Sciatic nerve (tissue), 2 donors: Measurements from ENCODE around the gene PLAAT4. TPM values are rescaled to one million over a fixed set of nuclear protein-coding genes. Genes with fewer than 3 reads are reported as not detected.
A peak's percentile ranks its signal among the peaks of the same experiment; 100 is the strongest.

Experiments used
- ATAC-seq: fragments of 200-7000 bp; cut with Tn5 transposase; one replicate; pipeline ENCODE4 v1.9.1; 2020; ENCODE audit warnings: mild to moderate bottlenecking, moderate library complexity
- DNase-seq: peaks from one replicate; pipeline ENCODE4 v3.0.0-alpha.2; 2020; ENCODE audit warnings: low spot score
- intact Hi-C: fragments of 100-400 bp; cut with DNase I; formaldehyde crosslinking; loops from one replicate; pipeline ENCODE4 v1.14.2; 2022
- total RNA-seq: library from RNA; stranded (reverse); fragmentation: NEBNext Ultra II Directional; extraction: Animal tissue kit (Norgen Biotek cat#: 25700); gene quantifications from one replicate; pipeline ENCODE4 v1.2.1, GENCODE V29; 2021
- donor health status: DM: no; HTN: no; CAD: no.
- donor health status: DM: no; HTN: no; CAD: no.

PLAAT4 gene, protein sequence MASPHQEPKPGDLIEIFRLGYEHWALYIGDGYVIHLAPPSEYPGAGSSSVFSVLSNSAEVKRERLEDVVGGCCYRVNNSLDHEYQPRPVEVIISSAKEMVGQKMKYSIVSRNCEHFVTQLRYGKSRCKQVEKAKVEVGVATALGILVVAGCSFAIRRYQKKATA
- 36.7 TPM for total RNA-seq

DNA sequence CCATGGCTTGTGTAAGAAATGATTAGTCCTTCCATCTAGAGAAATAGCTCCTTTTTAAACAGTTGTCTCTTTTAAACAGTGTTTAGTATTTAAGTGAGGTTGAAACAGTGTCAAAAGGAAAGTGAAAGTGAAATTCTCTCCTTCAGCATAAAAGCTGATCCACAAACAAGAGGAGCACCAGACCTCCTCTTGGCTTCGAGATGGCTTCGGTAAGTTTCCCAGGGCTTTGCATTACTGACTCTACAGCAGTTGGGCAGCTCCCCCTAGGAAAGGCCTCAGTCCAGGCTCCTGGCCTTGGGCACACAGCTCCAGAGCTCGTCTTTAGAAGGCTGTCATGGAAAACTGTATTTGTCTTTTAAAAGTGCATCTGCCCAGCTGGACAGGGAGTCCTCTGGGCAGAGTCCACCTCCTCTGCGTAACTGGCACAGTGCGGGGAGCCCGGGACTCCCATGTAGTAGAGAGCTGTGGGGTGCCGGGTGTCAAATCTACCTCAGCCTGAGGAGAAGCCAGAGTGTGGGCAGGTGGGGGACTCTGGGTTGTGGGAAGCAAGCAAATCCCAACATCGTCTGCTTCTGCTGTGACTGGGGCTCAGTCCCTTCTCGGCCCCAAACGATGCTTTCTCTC lies at the start of gene PLAAT4:
PLAAT4 (plus strand) TSS at position 140 of the 624 bp plus-strand sequence; CDS start at position 201, 61 bp downstream.
- no peak for DNase-seq
- peak; percentile 80 for ATAC-seq
- intact Hi-C loops, result no loop called here

DNA sequence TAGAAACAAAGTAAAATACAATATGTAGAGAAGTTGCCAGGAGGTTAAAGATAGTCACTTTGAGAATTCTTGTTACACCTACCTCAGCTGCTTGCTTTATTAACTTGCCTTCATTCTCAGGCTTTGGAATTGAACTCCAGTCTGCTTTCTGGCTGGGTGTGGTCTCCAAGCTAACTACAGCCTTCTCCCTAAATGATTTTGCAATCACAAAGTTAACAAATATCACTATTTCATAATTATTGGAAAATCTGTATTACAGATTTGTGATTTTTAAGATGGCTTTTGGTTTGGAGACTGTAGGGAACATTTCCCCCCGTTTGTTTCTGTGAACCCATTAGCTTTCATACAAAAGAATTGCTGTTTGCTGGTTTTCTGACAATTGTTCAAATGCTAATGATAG lies 47.8 kb upstream of the PLAAT4 start:
- peak; percentile 24 for ATAC-seq
- DNase-seq, result no peak
- intact Hi-C loops, result no loop called here

DNA sequence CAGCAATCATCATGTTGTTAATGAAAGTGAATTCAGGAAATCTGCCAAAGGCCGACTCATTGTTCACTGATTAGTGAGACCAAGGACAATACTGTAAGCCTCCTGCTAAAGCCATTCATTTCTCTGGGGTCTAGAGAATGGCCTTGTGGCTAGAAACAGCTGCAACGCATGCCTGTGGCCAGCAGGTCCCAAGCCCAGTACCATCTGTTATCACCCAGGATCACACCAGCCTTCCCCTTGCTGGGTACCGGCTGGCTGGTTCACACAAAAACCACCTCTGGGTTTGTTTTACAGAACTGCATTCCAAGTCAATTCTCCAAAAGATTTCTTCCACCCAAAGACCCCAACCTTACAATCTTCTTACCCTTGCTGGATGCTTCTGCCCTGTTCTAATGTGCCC lies 46.7 kb upstream of the PLAAT4 start:
- intact Hi-C loops, result no loop called here

DNA sequence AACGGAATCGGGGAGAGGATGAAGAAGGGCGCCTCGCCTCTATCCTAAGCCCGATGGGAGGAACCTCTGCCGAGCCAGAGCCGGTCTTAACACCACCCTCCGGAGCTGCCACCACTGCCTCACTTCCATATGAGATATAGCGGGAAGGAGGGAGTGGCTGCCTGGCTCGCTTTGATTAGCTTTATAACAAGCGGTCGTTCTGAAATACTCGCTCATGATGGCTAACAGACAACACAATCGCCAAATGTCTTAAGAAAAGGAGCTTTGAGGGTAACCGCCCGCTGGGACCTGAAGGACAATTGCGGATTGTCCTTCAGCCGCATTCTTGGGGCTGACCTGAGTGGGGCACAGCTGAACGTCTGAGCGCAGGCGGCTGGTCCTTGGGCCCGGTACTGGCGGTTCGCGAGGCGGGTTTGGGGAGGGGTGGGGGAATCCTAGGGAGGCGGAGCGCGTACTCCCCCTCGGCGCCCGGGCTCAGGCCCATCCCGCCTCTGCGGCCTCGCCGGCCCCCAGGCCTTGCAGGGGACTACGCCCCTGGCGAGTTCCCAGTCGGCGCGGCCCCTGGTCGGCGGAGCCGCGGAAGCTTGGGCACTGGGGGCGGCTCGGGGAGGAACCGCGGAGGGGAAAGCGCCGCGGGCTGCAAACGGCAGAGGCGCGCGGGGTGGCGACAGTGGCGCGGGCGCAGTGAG lies 45.9 kb upstream of the PLAAT4 start, which contains the start of gene PLAAT5:
PLAAT5 (minus strand) TSS at position 617 of the 689 bp plus-strand sequence; CDS start at position 484, 133 bp downstream.
- ATAC-seq (peak; percentile 92), DNase-seq (peak; percentile 81)
- intact Hi-C loops, result no loop called here

More for the DNA sequence above, 46.7 kb upstream of the PLAAT4 start:
- DNase-seq (no peak), ATAC-seq (peak; percentile 57)

DNA sequence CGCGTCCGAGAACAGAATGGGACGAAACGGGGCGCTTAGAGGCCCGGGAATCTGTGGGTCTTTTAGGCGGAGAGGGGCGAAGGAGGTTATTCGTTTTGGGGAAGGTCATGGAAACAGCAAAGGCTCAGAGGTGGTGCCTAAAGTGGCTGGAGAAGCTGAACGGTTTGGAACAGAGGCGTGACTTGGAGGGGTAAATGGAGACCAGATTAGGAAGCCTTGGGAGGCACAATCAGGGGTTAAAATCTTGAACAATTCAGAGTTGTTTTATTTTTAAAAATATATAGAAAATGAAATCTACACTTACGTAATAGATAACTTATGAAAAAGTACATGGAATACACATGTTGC lies 45.4 kb upstream of the PLAAT4 start:
- intact Hi-C loops, result no loop called here
- DNase-seq, result no peak
- no peak for ATAC-seq

DNA sequence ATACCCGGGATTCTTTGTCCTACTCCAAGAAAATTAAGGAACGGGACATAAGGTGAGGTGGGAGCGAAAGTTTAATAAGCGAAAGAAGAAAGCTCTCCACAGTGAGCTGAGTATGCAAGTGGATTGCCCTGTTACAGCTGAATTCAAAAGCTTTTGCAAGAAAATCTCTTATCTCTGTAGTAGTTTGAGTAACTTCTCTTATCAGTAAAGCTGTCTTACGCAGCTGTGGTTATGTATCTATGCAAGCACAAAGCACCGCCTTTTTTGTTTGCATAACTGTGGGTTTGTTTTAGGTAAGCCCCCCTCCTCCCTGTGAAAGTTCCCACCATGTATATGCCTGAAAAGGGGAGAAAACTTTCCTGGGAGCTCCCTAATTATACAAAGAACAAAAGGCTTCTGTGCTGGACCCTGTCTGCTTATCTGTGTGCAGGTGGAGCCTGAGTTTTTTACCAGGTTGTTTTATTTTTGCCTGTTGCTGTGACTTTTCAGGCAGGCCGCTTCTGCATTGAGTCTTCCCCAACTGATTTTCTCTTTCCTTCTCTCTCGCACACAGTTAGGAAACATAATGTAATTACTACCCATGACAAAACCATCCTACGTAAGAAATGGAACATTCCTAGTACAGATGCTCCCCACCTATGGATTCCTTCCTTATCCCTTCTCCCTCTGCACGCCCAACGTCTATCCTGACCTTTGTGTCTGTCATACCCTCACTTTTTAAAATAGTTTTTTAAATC lies 44.8 kb upstream of the PLAAT4 start:
- intact Hi-C loops, result no loop called here
- DNase-seq (no peak), ATAC-seq (no peak)

DNA sequence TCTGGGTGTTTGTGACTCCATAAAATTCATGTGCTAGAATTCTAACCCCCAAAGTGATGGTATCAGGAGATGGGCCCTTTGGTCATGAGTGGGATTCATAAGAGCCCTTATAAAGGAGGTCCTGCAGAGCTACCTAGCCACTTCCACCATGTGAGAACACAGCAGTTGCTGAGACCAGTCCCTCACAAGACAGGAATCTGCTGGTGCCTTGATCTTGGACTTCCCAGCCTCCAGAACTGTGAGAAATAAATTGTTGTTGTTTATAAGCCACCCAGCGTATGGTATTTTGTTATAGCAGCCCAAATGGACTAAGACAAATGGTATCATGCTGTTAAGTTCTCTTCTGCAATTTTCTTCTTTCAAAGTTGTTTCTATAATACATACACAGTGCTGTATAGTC lies 44.2 kb upstream of the PLAAT4 start:
- no peak for ATAC-seq
- DNase-seq, result no peak
- intact Hi-C loops, result no loop called here

DNA sequence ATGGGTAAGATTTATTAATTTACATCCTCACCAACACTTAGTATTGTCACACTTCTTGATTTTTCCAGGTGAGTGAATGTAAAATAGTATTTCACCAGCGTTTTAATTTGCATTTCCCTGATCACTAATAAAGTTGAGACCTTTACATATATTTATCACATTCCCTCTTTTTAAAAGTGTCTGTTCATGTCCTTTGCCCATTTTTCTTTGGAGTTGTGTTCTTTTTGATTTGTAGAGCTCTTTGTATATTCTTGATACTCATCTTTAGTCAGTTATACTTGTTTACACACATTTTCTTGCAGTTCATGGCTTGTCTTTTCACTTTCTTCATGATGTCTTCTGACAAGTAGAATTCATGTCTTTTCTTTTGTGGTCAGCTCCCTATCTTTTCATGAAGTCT lies 43.5 kb upstream of the PLAAT4 start:
- DNase-seq (no peak), ATAC-seq (no peak)
- intact Hi-C loops, result no loop called here

DNA sequence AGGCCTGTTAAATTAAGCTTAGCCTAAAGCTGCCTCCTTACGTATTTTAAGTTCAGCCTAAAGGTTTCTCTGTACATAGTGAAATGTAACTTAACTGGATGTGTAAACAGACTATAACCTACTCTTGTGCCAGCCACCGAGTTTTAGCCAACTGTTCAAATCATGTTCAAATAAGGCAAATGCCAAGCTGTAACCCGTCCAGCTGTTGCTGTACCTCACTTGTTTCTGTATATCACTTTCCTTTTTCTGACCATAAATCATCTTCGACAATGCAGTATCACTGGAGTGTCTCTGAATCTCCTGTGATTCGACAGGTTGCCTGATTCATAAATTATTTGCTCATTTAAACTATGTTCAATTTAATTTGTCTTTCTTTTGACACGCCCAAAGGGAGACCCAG lies 41.6 kb upstream of the PLAAT4 start:
- intact Hi-C loops, result no loop called here
- ATAC-seq (no peak), DNase-seq (no peak)

DNA sequence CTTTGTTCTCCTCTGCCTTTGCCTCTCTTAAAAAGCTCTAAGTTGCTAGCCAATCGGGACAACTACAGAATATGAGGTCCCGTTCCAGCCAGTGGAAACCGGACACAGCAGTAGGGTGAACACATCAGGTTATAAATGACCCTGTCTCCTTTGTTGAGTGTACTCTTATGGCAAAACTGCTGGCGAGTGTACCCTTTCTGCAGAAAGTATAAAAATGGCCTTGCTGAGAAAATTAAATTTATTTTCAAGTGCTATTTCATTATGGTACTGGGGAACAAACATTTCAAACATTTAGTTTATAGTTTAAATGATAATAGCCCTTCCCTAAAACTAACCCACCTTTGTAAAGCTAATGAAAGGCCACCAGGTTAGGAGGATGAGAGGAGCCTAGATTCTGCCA lies 36.7 kb upstream of the PLAAT4 start:
- no peak for DNase-seq
- ATAC-seq, result no peak
- intact Hi-C loops, result no loop called here

DNA sequence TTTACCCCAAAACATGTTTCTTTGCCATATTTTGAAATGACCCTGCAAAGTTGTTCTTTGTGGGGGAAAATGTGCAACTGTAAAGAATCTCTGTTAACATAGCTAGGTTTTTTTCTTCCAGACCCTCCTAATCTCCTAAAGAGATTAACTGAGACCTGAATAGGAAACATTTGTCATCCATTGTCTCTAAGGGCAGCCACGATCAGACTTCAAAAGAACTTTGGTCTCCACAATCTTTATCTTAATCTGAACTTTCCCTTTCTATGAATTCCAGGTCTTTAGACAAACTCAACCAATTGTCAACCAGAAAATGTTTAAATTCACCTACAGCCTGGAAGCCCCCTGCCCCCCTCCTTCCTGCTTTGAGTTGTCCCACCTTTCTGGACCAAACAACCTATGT lies 35.4 kb upstream of the PLAAT4 start:
- intact Hi-C loops, result no loop called here
- DNase-seq (no peak), ATAC-seq (no peak)

DNA sequence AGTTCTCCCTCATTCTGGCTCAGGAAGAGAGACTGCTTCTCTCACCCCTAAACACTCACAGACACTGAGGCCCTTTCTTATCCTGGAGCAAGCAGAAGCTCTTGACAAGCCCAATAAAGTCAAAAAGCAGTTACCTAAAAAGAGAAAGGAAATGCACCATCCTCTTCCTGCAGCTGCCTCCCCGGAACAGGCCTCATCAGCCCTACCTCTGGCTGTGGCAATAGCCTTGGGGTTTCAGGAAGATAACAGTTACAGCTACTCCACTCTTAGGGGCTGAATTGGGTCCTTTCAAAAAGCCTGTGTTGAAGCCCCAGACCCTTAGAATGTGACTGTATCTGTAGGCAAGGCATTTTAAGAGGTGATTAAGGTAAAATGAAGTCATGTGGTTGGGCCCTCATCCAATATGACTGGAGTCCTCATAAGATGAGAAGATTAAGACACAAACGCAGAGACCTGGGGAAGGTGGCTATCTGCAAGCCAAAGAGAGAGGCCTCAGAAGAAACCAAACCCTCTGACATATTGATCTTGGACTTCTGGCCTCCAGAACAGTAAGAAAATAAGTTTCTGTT lies 34.3 kb upstream of the PLAAT4 start:
- intact Hi-C loops, result no loop called here

DNA sequence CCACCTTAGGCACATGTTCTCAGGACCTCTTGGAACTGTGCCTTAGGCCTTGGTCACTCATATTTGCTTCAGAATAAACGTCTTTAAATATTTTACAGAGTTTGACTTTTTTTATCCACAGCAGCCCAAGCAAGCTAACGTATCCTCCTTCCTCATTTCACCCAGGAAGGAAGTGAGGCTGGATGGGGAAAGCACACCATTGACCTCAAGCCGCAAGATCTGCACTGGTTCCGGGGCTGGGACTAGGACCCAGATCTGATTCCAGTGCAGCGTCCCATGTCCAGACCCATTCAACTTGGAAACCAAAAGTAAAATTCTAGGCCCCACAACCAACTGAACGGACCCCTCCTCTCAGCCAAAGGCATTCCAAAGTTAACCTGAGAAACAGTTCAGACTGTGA lies 33.1 kb upstream of the PLAAT4 start:
- no peak for DNase-seq
- intact Hi-C loops, result no loop called here
- no peak for ATAC-seq

More for the DNA sequence above, 34.3 kb upstream of the PLAAT4 start:
- ATAC-seq (no peak), DNase-seq (no peak)

DNA sequence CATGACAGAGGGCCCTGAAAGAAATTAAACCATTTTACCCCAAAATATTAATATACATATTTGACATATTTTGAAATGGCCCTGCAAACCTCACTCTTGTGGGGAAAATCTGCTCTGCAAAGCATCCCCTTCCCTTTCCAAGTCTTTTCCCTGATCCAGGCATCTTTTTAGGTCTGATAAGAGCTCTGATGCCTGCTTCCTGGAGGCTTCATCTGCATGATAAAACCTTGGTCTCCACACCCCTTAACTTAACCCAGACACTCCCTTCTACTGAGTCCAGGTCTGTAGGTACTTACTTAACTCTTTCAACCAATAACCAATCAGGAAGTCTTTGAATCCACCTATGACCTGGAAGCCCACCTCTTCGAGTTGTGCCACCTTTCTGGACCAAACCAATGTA lies 32.6 kb upstream of the PLAAT4 start:
- DNase-seq (no peak), ATAC-seq (no peak)
- intact Hi-C loops, result no loop called here

DNA sequence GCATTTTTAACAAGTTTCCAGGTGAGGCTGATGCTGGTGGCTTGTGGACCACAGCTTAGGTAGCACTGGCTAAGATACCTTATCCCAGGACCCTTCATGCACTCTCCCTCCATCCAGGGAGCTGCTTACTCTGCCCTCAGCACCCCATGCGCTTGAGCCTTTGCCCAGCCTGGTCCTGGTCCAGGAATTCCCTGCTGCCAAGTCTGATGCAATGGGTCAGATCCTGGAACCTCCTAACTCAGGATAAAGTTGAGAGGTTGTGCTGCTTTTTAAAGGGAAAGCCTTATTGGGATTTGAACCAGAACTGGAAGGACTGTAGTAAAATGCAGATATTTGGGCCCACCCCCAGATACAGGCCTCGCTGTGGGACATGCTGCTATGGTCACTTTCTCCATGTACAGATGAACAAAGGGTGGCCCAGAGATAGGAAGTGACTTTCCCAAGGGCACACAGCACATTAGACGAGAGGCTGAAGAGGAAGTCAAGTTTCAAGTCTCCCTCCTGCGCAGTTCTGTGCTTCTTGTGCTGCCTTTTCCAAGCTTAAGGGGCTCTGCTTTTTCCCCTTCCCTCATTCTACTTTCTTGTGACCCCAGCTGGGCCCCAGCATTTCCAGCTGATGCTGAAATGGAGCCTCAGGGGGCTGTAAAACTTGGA lies 31.5 kb upstream of the PLAAT4 start:
- intact Hi-C loops, result no loop called here
- DNase-seq, result no peak
- peak; percentile 64 for ATAC-seq

DNA sequence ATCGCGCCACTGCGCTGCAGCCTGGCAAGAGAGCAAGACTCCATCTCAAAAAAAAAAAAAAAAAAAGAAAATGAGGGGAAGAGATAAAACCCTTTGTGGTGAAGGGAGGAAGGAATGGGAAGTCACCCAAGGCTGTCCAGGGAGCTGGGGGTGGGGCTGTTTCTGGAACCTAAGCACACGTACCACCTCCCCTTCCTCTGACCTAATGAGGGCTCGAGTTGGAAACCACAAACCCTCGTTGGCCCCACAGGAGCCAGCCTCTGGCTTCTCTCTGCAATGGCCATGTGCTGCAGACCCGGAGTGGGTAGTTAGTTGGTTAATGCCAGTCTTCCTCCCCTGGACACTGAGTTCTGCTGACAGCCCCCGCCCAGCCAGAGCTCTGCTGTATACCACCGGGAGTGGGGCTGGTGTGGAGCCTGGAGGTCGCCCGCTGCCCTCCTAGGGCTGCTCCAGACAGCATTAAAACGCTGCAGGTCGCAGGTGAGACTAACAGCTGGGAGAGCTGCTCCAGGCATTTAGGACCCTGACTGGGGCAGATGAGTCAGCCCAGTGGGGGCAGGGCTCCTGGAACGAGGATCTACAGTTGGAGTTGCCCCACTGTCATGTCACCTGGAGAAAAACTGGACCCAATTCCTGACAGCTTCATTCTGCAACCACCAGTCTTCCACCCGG lies 30.6 kb upstream of the PLAAT4 start, which contains the start of gene LGALS12:
LGALS12 (plus strand) TSS at position 228 of the 672 bp plus-strand sequence; CDS start at position 603, 375 bp downstream.
- intact Hi-C loops, result no loop called here
- ATAC-seq (peak; percentile 33), DNase-seq (no peak)

DNA sequence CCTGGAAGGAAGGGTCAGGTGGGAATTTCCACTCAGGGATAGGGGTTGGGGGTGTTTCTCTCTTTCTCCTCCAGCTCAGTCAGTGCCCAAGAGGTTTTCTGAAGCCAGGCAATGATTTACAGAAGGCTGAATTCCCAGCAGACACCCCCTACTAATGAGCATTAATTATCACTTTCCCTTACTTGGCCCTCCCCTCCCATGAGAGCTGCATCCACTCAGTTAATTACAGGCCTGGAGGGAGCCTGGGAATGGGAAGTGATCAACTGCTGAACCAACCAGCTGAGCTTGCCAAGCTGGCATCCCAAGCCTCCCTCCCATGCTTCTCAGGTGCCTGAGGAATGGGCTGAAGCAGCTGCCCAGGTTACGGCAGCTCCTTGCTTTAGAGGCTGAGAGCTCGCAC lies 29.7 kb upstream of the PLAAT4 start:
- intact Hi-C loops, result no loop called here
- ATAC-seq (no peak), DNase-seq (no peak)

DNA sequence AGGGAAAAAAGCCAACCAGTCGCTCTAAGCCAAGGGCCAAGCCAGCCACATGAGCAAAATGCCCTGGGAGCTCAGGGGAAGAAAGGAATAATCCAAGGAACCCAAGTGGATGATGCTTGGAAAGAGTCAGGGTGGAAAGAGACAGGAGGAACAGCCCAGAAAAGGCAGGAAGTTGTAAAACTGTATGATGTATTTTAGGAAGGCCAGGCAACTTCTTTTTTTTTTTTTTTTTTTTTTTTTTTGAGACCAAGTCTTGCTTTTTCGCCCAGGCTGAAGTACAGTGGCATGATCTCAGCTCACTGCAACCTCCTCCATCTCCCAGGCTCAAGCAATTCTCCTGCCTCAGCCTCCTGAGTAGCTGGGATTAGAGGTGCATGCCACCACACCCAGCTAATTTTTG lies 29.1 kb upstream of the PLAAT4 start:
- intact Hi-C loops, result no loop called here
- DNase-seq, result no peak
- ATAC-seq, result no peak
